ENCODE results near the gene USP43.

The USP43 gene

DNA sequence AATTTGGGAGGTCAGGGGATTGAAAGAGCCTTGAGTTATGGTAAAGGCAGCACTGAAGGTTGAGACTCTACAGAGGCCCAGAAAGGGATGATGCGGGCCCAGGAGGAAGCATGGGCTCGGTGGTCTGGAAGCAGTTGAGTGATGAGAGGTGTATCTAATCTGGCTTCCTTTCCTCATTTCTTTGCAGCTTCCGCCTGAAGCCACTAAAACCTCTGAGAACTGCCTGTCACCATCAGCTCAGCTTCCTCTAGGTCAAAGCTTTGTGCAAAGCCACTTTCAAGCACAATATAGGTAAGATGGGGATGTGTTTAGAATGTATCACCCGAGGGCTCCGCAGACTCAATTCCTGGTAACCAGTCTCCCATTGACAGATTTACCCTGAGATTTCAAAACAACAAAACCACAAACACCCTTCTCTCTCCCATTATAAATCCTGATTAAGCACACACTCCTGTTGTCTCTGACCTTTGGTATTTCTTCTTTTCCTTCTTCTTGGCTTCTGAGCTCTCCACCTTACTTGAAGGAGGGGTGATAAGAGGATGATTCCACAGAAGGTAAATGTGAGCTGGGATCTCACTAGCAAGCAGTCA, 21.2 kb downstream of the USP43 start:
- DNase-seq (ENCODE audit: low read depth), result no peak

GRCh38 chr17:9668517-9668916, 23.2 kb downstream of the USP43 start:
- no peak for DNase-seq (ENCODE audit: low read depth)

- DNase-seq (ENCODE audit: low read depth), result no peak
Observed at GRCh38 chr17:9669551-9670008, 24.3 kb downstream of the USP43 start.

GRCh38 chr17:9670596-9670995, 25.3 kb downstream of the USP43 start:
- no peak for DNase-seq (ENCODE audit: low read depth)

DNA sequence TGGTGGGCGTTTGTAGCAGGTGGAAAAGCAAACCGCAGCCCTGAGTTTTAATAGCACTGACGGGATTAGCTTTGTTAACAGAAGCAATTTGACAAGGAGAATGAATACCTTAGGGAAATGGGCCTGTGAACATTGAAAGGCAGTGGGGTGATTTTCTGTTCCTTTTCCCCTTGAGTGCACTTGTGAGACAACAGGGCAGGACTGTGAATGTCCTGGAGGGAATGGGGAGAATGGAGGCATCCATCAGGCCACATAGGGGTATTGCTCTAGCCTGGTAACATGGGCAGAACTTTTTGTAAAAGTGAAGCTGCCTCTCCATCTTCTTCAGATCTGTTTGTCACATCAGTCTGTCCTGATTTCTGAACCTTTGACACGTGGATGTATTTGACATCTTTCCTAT, 26.2 kb downstream of the USP43 start:
- no peak for DNase-seq (ENCODE audit: low read depth)

DNA sequence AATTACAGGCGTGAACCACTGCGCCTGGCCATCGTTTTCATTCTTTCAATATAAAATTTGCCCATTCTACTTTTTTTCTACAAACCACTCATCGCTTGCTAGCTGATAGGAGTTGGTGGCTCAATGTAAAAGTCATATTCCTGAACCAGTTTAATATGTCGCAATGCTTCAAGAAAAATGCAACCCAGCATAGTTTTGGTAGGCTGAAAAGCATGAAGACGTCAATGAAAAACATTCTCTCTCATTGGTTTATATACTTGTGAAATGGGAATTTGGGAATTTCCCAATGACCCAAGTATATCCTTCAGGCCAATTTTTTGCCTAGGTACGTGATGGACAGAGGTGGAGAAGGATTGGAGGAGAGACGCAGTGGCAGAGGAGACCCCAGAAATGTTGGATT, 26.9 kb downstream of the USP43 start:
- no peak for DNase-seq (ENCODE audit: low read depth)

DNA sequence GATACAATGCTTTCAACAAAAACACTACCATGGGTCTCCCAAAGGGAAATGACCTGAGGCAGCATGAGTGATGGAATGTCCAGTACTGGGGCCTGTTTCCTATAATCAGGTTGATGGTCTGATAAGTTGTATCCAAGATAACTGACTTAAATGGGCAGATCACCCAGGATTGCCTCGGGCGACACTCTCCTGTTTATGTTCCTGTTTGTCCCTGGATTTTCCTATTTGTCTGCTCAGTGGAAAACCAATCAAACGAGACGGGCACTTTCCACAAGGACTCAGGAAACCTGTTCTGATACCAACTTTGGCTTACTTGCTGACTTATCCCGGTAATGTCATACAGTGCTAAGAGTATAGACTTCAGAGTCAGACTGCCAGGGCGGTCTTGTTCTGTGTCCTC, 27.4 kb downstream of the USP43 start:
- DNase-seq (ENCODE audit: low read depth), result no peak

DNA sequence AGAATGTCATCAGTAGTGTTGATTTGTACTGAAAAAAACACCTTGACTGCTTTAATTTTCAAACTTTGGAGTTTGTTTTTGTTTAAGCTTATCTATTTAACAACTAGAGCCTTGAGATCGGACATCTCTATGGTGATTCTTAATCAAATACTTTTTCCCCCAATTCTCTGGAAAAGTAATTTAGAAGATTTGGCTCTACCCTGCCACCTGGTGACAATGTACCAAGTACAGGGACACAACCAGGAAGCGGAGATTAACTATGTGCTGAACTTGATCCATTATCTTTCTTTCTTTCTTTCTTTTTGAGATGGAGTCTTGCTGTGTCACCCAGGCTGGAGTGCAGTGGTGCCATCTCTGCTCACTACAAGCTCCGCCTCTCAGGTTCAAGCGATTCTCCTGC, 30.8 kb downstream of the USP43 start:
- no peak for DNase-seq (ENCODE audit: low read depth)

GRCh38 chr17:9676820-9677310, 31.5 kb downstream of the USP43 start:
- DNase-seq (ENCODE audit: low read depth), result no peak

DNA sequence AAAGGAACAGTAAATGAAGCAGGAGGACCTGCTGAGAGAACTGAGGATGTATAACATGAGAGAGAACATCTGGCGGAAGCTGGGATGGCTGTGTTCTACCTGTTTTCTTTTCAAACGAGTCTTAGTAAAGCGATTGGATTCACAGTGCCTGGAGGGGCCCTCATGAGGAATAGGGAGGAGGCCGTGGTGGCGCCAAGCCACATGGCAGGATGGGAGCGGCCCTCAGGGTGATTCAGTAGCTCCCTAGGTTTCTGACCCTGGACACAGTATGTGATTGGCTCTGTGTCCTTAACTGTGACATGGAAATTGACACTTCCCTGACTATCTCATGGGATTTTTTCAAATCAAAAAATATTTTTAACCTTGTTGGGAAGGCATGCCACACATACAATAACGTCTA, 32.1 kb downstream of the USP43 start:
- no peak for DNase-seq (ENCODE audit: low read depth)

- no peak for DNase-seq (ENCODE audit: low read depth)
Observed at GRCh38 chr17:9677896-9678295, 32.6 kb downstream of the USP43 start.

GRCh38 chr17:9684955-9685621, 39.8 kb downstream of the USP43 start:
- DNase-seq (ENCODE audit: low read depth), result no peak

- no peak for DNase-seq (ENCODE audit: low read depth)
Observed at GRCh38 chr17:9693755-9694154, 48.4 kb downstream of the USP43 start.

DNA sequence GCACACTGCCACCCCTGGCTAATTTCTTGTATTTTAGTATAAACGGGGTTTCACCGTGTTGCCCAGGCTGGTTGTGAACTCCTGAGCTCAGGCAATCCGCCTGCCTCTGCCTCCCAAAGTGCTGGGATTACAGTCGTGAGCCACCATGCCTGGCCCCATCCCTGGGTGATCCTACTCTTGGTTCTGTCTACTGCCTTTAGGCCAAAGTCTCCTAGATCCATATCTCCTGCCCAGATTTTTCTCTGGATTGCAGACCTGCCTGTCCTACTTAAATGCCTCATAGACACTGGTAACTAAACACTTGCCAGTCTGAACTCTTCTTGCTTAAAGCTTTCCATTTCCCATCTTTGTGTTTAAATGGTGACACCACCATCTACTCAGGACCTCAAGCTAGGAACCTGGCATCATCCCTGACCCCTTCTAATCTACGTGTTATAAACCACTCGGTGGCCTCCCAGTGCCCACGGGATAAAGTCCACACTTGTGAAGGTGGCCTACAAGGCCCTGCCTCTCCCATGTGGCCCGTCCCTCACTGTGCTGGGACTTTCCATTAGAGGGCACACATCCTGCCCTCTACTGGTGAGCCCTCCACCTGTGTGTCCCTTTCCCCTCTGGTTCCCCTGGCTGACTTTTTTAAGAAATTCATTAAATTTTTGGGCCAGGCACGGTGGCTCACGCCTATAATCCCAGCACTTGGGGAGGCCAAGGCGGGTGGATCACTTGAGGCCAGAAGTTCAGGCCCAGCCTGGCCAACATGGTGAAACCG, 51.1 kb downstream of the USP43 start:
- no peak for DNase-seq (ENCODE audit: low read depth)

DNA sequence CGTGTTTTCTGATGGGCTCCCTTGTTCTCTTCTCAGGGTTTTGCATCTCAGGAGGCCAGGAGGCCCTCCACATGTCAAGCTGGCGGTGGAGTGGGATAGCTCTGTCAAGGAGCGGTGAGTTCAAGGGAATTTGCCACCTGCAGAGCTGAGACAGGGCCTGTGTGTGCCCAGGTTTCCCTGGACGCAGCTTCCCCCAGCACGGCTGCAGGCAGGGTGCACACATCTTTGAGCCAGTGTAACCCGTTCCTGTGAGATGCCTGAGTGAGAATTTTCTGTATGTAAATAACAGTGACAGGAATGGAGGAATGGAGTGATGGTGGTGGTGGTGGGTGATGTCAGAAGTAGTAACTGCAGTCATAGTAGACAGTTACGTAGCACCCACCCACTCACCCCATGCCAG, 54.8 kb downstream of the USP43 start:
- DNase-seq (ENCODE audit: low read depth), result no peak

DNA sequence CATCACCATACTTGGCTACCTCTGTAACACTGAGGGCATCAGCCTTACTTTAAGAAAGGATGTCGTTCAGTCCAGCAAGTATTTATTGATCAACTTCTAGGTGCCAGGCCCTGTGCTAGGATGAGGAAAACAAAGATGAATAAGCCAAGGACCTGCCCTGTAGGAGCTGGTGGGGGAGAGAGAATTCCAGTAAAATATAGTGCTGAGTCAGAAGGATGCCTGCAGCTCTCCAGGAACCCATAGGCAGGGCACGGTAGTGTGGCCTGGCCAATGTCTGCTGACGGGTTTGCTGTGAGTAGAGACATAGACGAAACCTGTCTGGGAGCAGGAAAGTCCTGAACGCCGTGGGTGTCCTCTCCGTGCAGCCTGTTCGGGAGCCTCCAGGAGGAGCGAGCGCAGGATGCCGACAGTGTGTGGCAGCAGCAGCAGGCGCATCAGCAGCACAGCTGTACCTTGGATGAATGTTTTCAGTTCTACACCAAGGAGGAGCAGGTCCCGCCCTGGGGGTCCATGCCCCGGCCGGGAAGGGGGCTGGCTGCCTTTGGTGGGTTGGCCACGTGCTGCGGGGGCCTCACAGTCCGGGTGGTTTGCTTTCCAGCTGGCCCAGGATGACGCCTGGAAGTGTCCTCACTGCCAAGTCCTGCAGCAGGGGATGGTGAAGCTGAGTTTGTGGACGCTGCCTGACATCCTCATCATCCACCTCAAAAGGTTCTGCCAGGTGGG, 55.6 kb downstream of the USP43 start:
- no peak for DNase-seq (ENCODE audit: low read depth)

DNA sequence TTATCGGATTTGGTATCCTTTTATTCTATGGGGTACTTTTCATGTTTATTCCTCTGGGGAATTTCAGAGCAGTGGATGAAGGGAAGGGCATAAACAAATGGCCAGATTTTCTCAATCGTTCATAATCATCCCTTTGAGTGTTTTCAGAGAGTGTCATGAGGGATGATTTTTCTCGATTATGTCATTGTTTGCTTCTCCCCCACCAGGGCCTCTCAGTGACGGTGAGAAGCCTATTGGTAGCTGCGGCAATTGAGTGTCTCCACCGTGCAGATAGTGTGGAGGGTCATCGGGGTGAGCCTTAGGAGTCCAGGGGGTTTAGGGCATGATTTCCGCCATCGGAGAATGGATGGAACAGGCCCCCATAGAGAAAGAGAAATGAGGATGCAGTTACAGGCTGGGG, 57.2 kb downstream of the USP43 start:
- no peak for DNase-seq (ENCODE audit: low read depth)

GRCh38 chr17:9702914-9703780, 57.8 kb downstream of the USP43 start:
- DNase-seq (ENCODE audit: low read depth), result no peak

DNA sequence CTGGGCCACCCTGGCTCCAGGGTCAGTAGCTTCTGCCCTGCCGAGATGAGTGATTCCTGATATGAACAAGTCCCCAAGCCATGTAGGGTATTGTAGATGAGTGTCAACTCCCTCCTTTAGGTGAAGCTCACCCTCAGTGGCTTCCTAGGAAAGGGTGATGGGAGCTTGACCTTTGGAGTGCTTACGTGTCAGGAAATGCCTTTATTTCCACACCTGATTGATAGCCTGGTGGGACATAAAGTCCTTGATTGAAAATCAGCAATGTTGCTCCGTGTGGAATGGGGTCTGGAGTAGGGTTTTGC, 58.4 kb downstream of the USP43 start:
- DNase-seq (ENCODE audit: low read depth), result no peak

- no peak for DNase-seq (ENCODE audit: low read depth)
Observed at GRCh38 chr17:9705745-9706144, 60.4 kb downstream of the USP43 start.

DNA sequence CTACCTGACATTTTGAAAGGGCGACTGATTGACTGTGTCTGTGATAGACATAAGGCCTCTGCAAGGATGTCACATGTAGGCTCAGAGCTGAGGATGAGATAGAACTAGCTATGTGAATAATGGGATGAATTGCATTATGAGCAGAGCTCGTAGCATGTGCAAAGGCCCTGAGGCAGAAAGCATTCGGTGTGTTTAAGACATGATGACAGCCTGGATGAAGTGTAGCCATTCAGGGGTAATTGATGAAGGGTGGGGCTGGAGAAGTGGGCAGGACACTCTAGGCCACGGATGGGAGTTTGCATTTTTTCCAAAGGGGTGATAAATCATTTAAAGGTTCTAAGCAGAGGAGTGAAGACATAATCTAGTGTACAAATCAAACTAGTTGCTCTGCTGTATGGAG, 62.6 kb downstream of the USP43 start:
- no peak for DNase-seq (ENCODE audit: low read depth)

- no peak for DNase-seq (ENCODE audit: low read depth)
Observed at GRCh38 chr17:9714801-9715200, 69.5 kb downstream of the USP43 start.

Measured in activated T-helper 9 cell treated with anti-CD3 and anti-CD28 coated beads, Interleukin-2, amount 50 U/mL, for 16 hours (primary cell).